Endodermal cell (in vitro differentiated cells): ENCODE results near the gene TEX14. TPM values are rescaled to one million over a fixed set of nuclear protein-coding genes. Genes with fewer than 3 reads are reported as not detected.

Experiments used
- DNase-seq: peaks from one replicate; pipeline ENCODE4 v3.0.0-alpha.2; 2017
- H3K27ac ChIP-seq: 2 replicates; pipeline ENCODE4 v1.5.1; 2013; ENCODE audit warnings: mild to moderate bottlenecking, low read depth, low read length, moderate library complexity
- H3K27me3 ChIP-seq: 2 replicates; pipeline ENCODE4 v1.6.1; 2013; ENCODE audit warnings: mild to moderate bottlenecking, low read length, moderate library complexity; ENCODE audit not compliant: insufficient read depth, control insufficient read depth, poor library complexity, severe bottlenecking
- H3K36me3 ChIP-seq: 2 replicates; pipeline ENCODE4 v1.7.0; 2013; ENCODE audit warnings: mild to moderate bottlenecking, low read length, moderate library complexity; ENCODE audit not compliant: control insufficient read depth, insufficient read depth
- H3K4me1 ChIP-seq: one replicate; pipeline ENCODE4 v1.7.0; 2013; ENCODE audit warnings: low read length; ENCODE audit not compliant: control insufficient read depth, insufficient read depth
- H3K4me3 ChIP-seq: 2 replicates; pipeline ENCODE4 v1.5.1; 2013; ENCODE audit warnings: mild to moderate bottlenecking, low read length, moderate library complexity
- H3K9ac ChIP-seq: 2 replicates; pipeline ENCODE4 v1.6.1; 2013; ENCODE audit warnings: mild to moderate bottlenecking, low read length, moderate library complexity; ENCODE audit not compliant: poor library complexity, severe bottlenecking; ENCODE audit errors: extremely low read depth
- H3K9me3 ChIP-seq: 2 replicates; pipeline ENCODE4 v1.6.1; 2013; ENCODE audit warnings: mild to moderate bottlenecking, low read length, moderate library complexity; ENCODE audit not compliant: control insufficient read depth
- H3K27ac Mint-ChIP-seq: 2 replicates; pipeline ENCODE4 v1.8.0; 2020; ENCODE audit warnings: mixed read lengths
- H3K27me3 Mint-ChIP-seq: 2 replicates; pipeline ENCODE4 v1.8.0; 2021; ENCODE audit warnings: mild to moderate bottlenecking, mixed read lengths; ENCODE audit not compliant: insufficient read depth
- H3K36me3 Mint-ChIP-seq: 2 replicates; pipeline ENCODE4 v1.8.0; 2020; ENCODE audit warnings: low read depth, mixed read lengths
- H3K4me1 Mint-ChIP-seq: 2 replicates; pipeline ENCODE4 v1.8.0; 2020; ENCODE audit warnings: mixed read lengths
- H3K4me3 Mint-ChIP-seq: 2 replicates; pipeline ENCODE4 v1.8.0; 2020; ENCODE audit warnings: mild to moderate bottlenecking, moderate library complexity, mixed read lengths
- H3K9me3 Mint-ChIP-seq: 2 replicates; pipeline ENCODE4 v1.8.0; 2020; ENCODE audit warnings: mild to moderate bottlenecking, mixed read lengths
- CTCF ChIP-seq: fragments of 200-600 bp; sonication (generic); conservative IDR thresholded peaks from 2 replicates; pipeline ENCODE4 v1.5.0; 2021; ENCODE audit warnings: antibody characterized with exemption, mild to moderate bottlenecking
- WGBS, 2 experiments: methylation state at CpG; one replicate each; pipeline versions ENCODE4 v1.1.5 to v1.1.7; 2013; ENCODE audit warnings: missing lambda C conversion rate in 2 of 2, mixed read lengths in 1 of 2; ENCODE audit not compliant: insufficient coverage in 1 of 2, insufficient read length in 1 of 2; 5-methylcytosine and 5-hydroxymethylcytosine counted together
- total RNA-seq, 2 donors: library from RNA; stranded (reverse); fragmentation: NEBNext Ultra II Directional in 1 of 2; extraction: Animal tissue kit (Norgen Biotek cat#: 25700) in 1 of 2; gene quantifications; 2 replicates in 1 of 2; 3 replicates in 1 of 2; pipeline ENCODE4 v1.2.1, GENCODE V29; 2021

The TEX14 gene
- total RNA-seq, 2 donors from 2014 or later = 0.09 to 0.18 TPM

GRCh38 chr17:58648236-58648635, 43.6 kb downstream of the TEX14 start:
- H3K27me3 Mint-ChIP-seq = no peaks in the 10 kb centered on the region
- Histone ChIP-seq H3K27me3 (no peaks in the 10 kb centered on the region), H3K27ac (no peak overlapping the region), H3K4me1 (no peaks in the 10 kb centered on the region), H3K9me3 (no peaks in the 10 kb centered on the region), H3K4me3 (no peak overlapping the region), H3K36me3 (no peaks in the 10 kb centered on the region), H3K9ac (no peak overlapping the region)
- no peaks in the 10 kb centered on the region for H3K36me3 Mint-ChIP-seq
- H3K4me3 Mint-ChIP-seq = no peak overlapping the region
- H3K27ac Mint-ChIP-seq = no peak overlapping the region
- H3K4me1 Mint-ChIP-seq = no peaks in the 10 kb centered on the region
- H3K9me3 Mint-ChIP-seq = no peaks in the 10 kb centered on the region
- no peak for TF ChIP-seq CTCF
- DNase-seq = no peak

- Histone ChIP-seq H3K27ac (no peak overlapping the region), H3K4me1 (no peaks in the 10 kb centered on the region), H3K27me3 (no peaks in the 10 kb centered on the region), H3K9ac (no peak overlapping the region), H3K4me3 (no peak overlapping the region), H3K36me3 (no peaks in the 10 kb centered on the region), H3K9me3 (no peaks in the 10 kb centered on the region)
- Mint-ChIP-seq H3K4me3 (no peak overlapping the region), H3K27me3 (no peaks in the 10 kb centered on the region), H3K4me1 (peaks cover 3% of the 10 kb centered on the region), H3K9me3 (no peaks in the 10 kb centered on the region), H3K36me3 (no peaks in the 10 kb centered on the region), H3K27ac (no peak overlapping the region)
- DNase-seq = no peak
- WGBS, 2 experiments = 78 to 84% methylated on average over 2 of the region's 2 CpGs
- TF ChIP-seq CTCF = no peak
Observed at GRCh38 chr17:58643147-58643546, 48.7 kb downstream of the TEX14 start.

- TF ChIP-seq CTCF = no peak
- H3K4me3 Mint-ChIP-seq = no peak overlapping the region
Observed at GRCh38 chr17:58641887-58642311, 49.9 kb downstream of the TEX14 start.

More at GRCh38 chr17:58641887-58642311, 49.9 kb downstream of the TEX14 start:
- H3K27ac ChIP-seq = no peak overlapping the region
- WGBS, 2 experiments = 94% methylated on average over 1 of the region's 1 CpG; no CpG with 5 or more reads in 1 of the 2 experiments
- no peak overlapping the region for H3K9ac ChIP-seq
- H3K36me3 Mint-ChIP-seq = no peaks in the 10 kb centered on the region
- no peak overlapping the region for H3K4me3 ChIP-seq
- H3K27me3 ChIP-seq = no peaks in the 10 kb centered on the region
- H3K9me3 ChIP-seq = no peaks in the 10 kb centered on the region
- no peak for DNase-seq
- peaks cover 4% of the 10 kb centered on the region for H3K4me1 Mint-ChIP-seq
- no peaks in the 10 kb centered on the region for H3K4me1 ChIP-seq
- H3K27me3 Mint-ChIP-seq = no peaks in the 10 kb centered on the region
- no peaks in the 10 kb centered on the region for H3K9me3 Mint-ChIP-seq
- H3K27ac Mint-ChIP-seq = no peak overlapping the region
- no peaks in the 10 kb centered on the region for H3K36me3 ChIP-seq
